ENCODE measurements around the gene SERPINB6. TPM values are rescaled to one million over a fixed set of nuclear protein-coding genes. Genes with fewer than 3 reads are reported as not detected.

The SERPINB6 gene
- total and polyA plus RNA-seq, 9 of the 15 experiments (the other 6 are each of a cell fraction or from before 2014, with no cell fraction given): 86.6 to 211 (median 143) TPM

- FAIRE-seq (no peak), DNase-seq (ENCODE audit: extremely low read depth in 1 of 4, low spot score in 3 of 4) (peak; percentile 95 to 100 (median 100)), ATAC-seq (peak; percentile 87)
- intact Hi-C loops (cut with micrococcal nuclease): loop anchor here (1.0 to 10.0 kb wide), 5 partner anchors 23 to 732 kb away; partner anchors contain the start of genes BPHL and PSMG4
- peaks cover 23 to 27% of the 10 kb centered on the region in 2 experiments; a peak in 4 of 5 replicates for H3K4me1 ChIP-seq (replicated peaks in 1 of 2; ENCODE audit: control insufficient read depth in 2 of 2, insufficient read depth in 2 of 2, low read length in 2 of 2)
- peak within 1 kb of the TSS; percentile 93 for H3K4me2 ChIP-seq (ENCODE audit: insufficient read depth, low read length)
- H3K9me3 ChIP-seq (replicated peaks; ENCODE audit: control insufficient read depth, insufficient read depth, low read depth, low read length): no peaks in the 10 kb centered on the region
- POLR2A ChIA-PET: interaction anchor here (0.6 to 7.2 kb wide), 29 partner anchors 8 to 747 kb away, joined by 3 to 95 read pairs (median 3); partner anchors contain the start of genes RIPK1, SERPINB1 and SERPINB6
- WGBS (ENCODE audit: insufficient coverage, low coverage, missing lambda C conversion rate): under 1% methylated on average over 39 of the region's 87 CpGs
- H3K27ac ChIP-seq (ENCODE audit: extremely low read depth, low read depth, low read length): peak within 1 kb of the TSS; percentile 79
- peak within 1 kb of the TSS; percentile 86 for H3K4me3 ChIP-seq
- H4K20me1 ChIP-seq (replicated peaks; ENCODE audit: control insufficient read depth, insufficient read depth, low read length): no peaks in the 10 kb centered on the region
- in situ Hi-C loops (cut with MboI): loop anchor here (5.0 to 10.0 kb wide), 4 partner anchors 52 to 732 kb away; partner anchors contain the start of gene PSMG4
- H3K79me2 ChIP-seq (ENCODE audit: control insufficient read depth, insufficient read depth, low read length): peaks cover 50% of the 10 kb centered on the region
- peak within 1 kb of the TSS; percentile 90 to 100 for H3K9ac ChIP-seq (ENCODE audit: insufficient read depth in 1 of 2, low read depth in 2 of 2, low read length in 2 of 2)
- no peaks in the 10 kb centered on the region for H3K9me1 ChIP-seq (ENCODE audit: control insufficient read depth, insufficient read depth, low read length)
- peak within 1 kb of the TSS; percentile 87 for H2AFZ ChIP-seq (ENCODE audit: low read depth, low read length)
- H3K27me3 ChIP-seq (ENCODE audit: control insufficient read depth in 2 of 2, insufficient read depth in 2 of 2, low read length in 2 of 2): no peaks in the 10 kb centered on the region
- BruUV-seq (replicated peaks): TSS peak; percentile 55
- CTCF ChIA-PET (ENCODE audit: low intra/inter-chr PET ratio): interaction anchor here (0.8 to 1.3 kb wide), 5 partner anchors 12 to 69 kb away, joined by 3 to 7 read pairs (median 6); partner anchors contain the start of gene RIPK1
- peaks cover 27% of the 10 kb centered on the region for H3K36me3 ChIP-seq (ENCODE audit: control insufficient read depth, insufficient read depth, low read length)
- no peak for TF ChIP-seq ZNF134 (CRISPR knock-in tag; conservative IDR thresholded peaks at IDR 0.05)
- TF ChIP-seq ZBTB43 (CRISPR knock-in tag; IDR thresholded peaks at IDR 0.05): no peak
- no peak for TF ChIP-seq U2AF2 (optimal IDR thresholded peaks at IDR 0.05; ENCODE audit: low read depth, low read length)
- 0 out of 4 replicates have a peak, but pooled peaks of 1 of the 2 experiments have one; percentile 10 for TF ChIP-seq SIX5 (IDR thresholded peaks at IDR 0.05; ENCODE audit: borderline replicate concordance in 1 of 2, insufficient read depth in 1 of 2, low read depth in 1 of 2, low read length in 2 of 2)
- TF ChIP-seq TBP (optimal IDR thresholded peaks at IDR 0.05; ENCODE audit: low read depth, low read length): peak; percentile 92
- TF ChIP-seq EZH2 (IDR thresholded peaks at IDR 0.05; ENCODE audit: borderline replicate concordance, low read depth, low read length): no peak
- TF ChIP-seq SMAD2 (IDR thresholded peaks at IDR 0.05; ENCODE audit: low read depth, low read length): no peak
- no peak for TF ChIP-seq TEAD2 (tag; IDR thresholded peaks at IDR 0.05)
- no peak for TF ChIP-seq CCAR2 (IDR thresholded peaks at IDR 0.05; ENCODE audit: low read depth, low read length)
- TF ChIP-seq FOSL1 (tag; conservative IDR thresholded peaks at IDR 0.05): 0 out of 2 replicates have a peak, but pooled peaks have one; percentile 4
- no peak for TF ChIP-seq C11orf30 (IDR thresholded peaks at IDR 0.05; ENCODE audit: low read depth)
- no peak for TF ChIP-seq HOXB6 (CRISPR knock-in tag; IDR thresholded peaks at IDR 0.05; ENCODE audit: borderline replicate concordance)
- no peak for TF ChIP-seq POU5F1 (IDR thresholded peaks at IDR 0.05; ENCODE audit: borderline replicate concordance, low read depth, low read length, partially characterized antibody)
- TF ChIP-seq MYC (IDR thresholded peaks at IDR 0.05; ENCODE audit: low read depth, low read length): peak; percentile 67; the same call in 1 of the 2 replicates
- peak; percentile 81; the same call in 1 of the 2 replicates for TF ChIP-seq MYC (CRISPR knock-in tag; IDR thresholded peaks at IDR 0.05; ENCODE audit: borderline replicate concordance, low read depth)
- peak in 2 of 3 experiments; percentile 29 to 60 for TF ChIP-seq YY1 (IDR thresholded peaks at IDR 0.05; ENCODE audit: borderline replicate concordance in 1 of 3, control insufficient read depth in 1 of 3, extremely low read depth in 1 of 3, insufficient read depth in 3 of 3, insufficient read length in 1 of 3, insufficient replicate concordance in 2 of 3, low read depth in 1 of 3, low read length in 2 of 3)
- no peak for TF ChIP-seq JUNB (CRISPR knock-in tag; conservative IDR thresholded peaks at IDR 0.05)
- no peak for TF ChIP-seq ZKSCAN3 (CRISPR knock-in tag; IDR thresholded peaks at IDR 0.05)
- TF ChIP-seq KHSRP (IDR thresholded peaks at IDR 0.05): no peak
- TF ChIP-seq MTA1 (IDR thresholded peaks at IDR 0.05; ENCODE audit: borderline replicate concordance): no peak
Measured at GRCh38 chr6:2999618-3000557, 28.5 kb upstream of the SERPINB6 start, which contains the start of gene NQO2. Gene NQO2 (plus strand): TSS chr6:2999894. CDS start chr6:3006553, 6,659 bp downstream.

All from K562 (cell line).